ENCODE measurements around the gene STAG1.
A peak's percentile ranks its signal among the peaks of the same experiment; 100 is the strongest.
"Not testable (repeated sequence)": the region's sequence is repeated elsewhere in the genome, so short reads cannot be mapped to it uniquely, and the experiment has no call there.

Gene STAG1

GRCh38 chr3:136505676-136506075 lies 246.5 kb downstream of the STAG1 start:
- DNase-seq (ENCODE audit: low read depth, low spot score) = no peak

- no peak for DNase-seq (ENCODE audit: low read depth, low spot score)
These were observed 249.1 kb downstream of the STAG1 start for GRCh38 chr3:136503056-136503455.

GRCh38 chr3:136498919-136499447 lies 253.2 kb downstream of the STAG1 start:
- no peak for DNase-seq (ENCODE audit: low read depth, low spot score)

- DNase-seq (ENCODE audit: low read depth, low spot score) = no peak
These were observed 257.0 kb downstream of the STAG1 start for GRCh38 chr3:136495213-136495612.

- no peak for DNase-seq (ENCODE audit: low read depth, low spot score)
These were observed 261.4 kb downstream of the STAG1 start for GRCh38 chr3:136490646-136491405.

- DNase-seq (ENCODE audit: low read depth, low spot score) = no peak
These were observed 266.4 kb downstream of the STAG1 start for GRCh38 chr3:136485777-136486176.

GRCh38 chr3:136476280-136476679 lies 275.9 kb downstream of the STAG1 start:
- DNase-seq (ENCODE audit: low read depth, low spot score) = no peak

- not testable (repeated sequence) for DNase-seq (ENCODE audit: low read depth, low spot score)
These were observed 277.3 kb downstream of the STAG1 start for GRCh38 chr3:136474876-136475275.

GRCh38 chr3:136473716-136474326 lies 278.4 kb downstream of the STAG1 start:
- no peak for DNase-seq (ENCODE audit: low read depth, low spot score)

- DNase-seq (ENCODE audit: low read depth, low spot score) = no peak
These were observed 286.9 kb downstream of the STAG1 start for GRCh38 chr3:136465296-136465695.

- peak; percentile 9 for DNase-seq (ENCODE audit: low read depth, low spot score)
These were observed 287.7 kb downstream of the STAG1 start for GRCh38 chr3:136464502-136464901.

GRCh38 chr3:136463170-136463569 lies 289.0 kb downstream of the STAG1 start:
- DNase-seq (ENCODE audit: low read depth, low spot score) = no peak

GRCh38 chr3:136457793-136458192 lies 294.4 kb downstream of the STAG1 start:
- DNase-seq (ENCODE audit: low read depth, low spot score) = no peak

GRCh38 chr3:136456196-136456595 lies 296.0 kb downstream of the STAG1 start:
- DNase-seq (ENCODE audit: low read depth, low spot score) = no peak

- DNase-seq (ENCODE audit: low read depth, low spot score) = no peak
These were observed 307.6 kb downstream of the STAG1 start for GRCh38 chr3:136444581-136444980.

- no peak for DNase-seq (ENCODE audit: low read depth, low spot score)
These were observed 315.1 kb downstream of the STAG1 start for GRCh38 chr3:136437043-136437442.

GRCh38 chr3:136434429-136434828 lies 317.7 kb downstream of the STAG1 start:
- no peak for DNase-seq (ENCODE audit: low read depth, low spot score)

GRCh38 chr3:136432685-136433084 lies 319.5 kb downstream of the STAG1 start:
- no peak for DNase-seq (ENCODE audit: low read depth, low spot score)

- DNase-seq (ENCODE audit: low read depth, low spot score) = no peak
These were observed 324.0 kb downstream of the STAG1 start for GRCh38 chr3:136428167-136428566.

GRCh38 chr3:136427236-136427635 lies 324.9 kb downstream of the STAG1 start:
- DNase-seq (ENCODE audit: low read depth, low spot score) = no peak

GRCh38 chr3:136414476-136414875 lies 337.7 kb downstream of the STAG1 start:
- no peak for DNase-seq (ENCODE audit: low read depth, low spot score)

GRCh38 chr3:136412307-136412706 lies 339.9 kb downstream of the STAG1 start:
- DNase-seq (ENCODE audit: low read depth, low spot score) = no peak

- DNase-seq (ENCODE audit: low read depth, low spot score) = no peak
These were observed 342.6 kb downstream of the STAG1 start for GRCh38 chr3:136409549-136409948.

Measured in smooth muscle cell of the brain vasculature (primary cell).